ENCODE measurements around the gene BBX.
A peak's percentile ranks its signal among the peaks of the same experiment; 100 is the strongest.
"Not testable (repeated sequence)": the region's sequence is repeated elsewhere in the genome, so short reads cannot be mapped to it uniquely, and the experiment has no call there.

The BBX gene

GRCh38 chr3:107803170-107803569 is 280.4 kb downstream of the BBX start:
- no peak for DNase-seq (ENCODE audit: low spot score)

- DNase-seq (ENCODE audit: low spot score), result no peak
Observed at GRCh38 chr3:107806021-107806420, 283.3 kb downstream of the BBX start.

DNA sequence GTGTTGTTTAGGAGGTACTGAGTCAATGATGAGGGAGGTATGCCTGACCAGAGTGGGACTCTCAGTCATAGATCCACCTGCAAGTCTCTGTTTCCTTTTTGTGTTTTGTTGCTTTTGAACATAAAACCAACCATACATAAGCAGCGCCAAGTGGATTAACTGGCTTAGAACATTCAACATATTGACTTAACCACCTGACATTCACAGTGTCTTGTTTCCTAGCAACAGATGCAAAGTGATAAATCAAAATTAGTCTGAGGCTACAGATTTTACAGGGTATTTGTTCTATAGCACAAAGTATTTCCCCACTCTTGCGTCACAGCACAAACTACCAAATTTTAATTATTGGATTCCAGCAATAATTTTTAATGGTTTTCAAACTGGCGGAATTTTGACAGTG is 283.8 kb downstream of the BBX start:
- DNase-seq (ENCODE audit: low spot score), result no peak

DNA sequence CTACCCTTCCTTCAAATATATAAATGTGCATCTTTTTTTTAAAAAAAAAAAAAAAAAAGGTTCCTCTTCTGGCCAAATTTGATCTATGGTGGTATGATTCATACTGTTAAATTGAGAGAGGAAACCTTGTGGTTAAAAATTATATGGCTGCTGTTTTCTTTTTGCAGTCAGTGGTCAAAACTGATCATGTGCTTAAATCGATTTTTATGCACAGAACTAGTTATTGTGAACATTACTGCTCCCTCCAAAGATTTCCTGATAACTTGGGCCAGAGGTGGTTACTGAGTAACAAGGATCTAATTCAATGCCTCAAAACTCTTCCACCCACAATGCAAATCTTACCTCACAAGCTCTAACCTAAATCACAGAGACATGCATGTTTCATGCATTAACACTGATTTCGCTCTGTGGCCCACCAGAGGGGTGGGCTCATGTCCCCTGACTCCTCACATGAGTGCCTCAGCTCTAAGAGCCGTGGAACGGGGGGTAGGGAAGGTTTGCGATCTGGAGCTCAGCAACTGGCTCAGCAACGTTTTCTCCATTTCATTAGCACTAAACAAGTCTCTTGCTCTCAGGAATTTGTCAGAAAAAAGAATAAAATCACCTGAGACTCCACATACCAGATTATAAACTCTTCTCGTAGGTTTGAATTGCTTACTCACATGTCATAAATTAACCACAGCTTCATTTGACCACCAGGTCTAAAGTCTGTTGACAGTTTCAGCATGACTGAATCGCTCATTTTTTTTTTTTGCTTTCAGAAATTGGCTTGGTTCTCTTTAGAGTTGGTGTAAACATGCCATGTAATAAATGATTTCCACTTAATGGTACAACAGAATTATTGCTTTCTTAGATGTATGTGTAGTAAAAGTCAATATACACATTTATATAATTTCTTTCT is 287.7 kb downstream of the BBX start:
- peak; percentile 13 for DNase-seq (ENCODE audit: low spot score)

- no peak for DNase-seq (ENCODE audit: low spot score)
Observed at GRCh38 chr3:107813026-107813425, 290.3 kb downstream of the BBX start.

GRCh38 chr3:107816107-107816506 is 293.3 kb downstream of the BBX start:
- no peak for DNase-seq (ENCODE audit: low spot score)

- DNase-seq (ENCODE audit: low spot score), result no peak
Observed at GRCh38 chr3:107817076-107817475, 294.3 kb downstream of the BBX start.

- no peak for DNase-seq (ENCODE audit: low spot score)
Observed at GRCh38 chr3:107818025-107818424, 295.3 kb downstream of the BBX start.

DNA sequence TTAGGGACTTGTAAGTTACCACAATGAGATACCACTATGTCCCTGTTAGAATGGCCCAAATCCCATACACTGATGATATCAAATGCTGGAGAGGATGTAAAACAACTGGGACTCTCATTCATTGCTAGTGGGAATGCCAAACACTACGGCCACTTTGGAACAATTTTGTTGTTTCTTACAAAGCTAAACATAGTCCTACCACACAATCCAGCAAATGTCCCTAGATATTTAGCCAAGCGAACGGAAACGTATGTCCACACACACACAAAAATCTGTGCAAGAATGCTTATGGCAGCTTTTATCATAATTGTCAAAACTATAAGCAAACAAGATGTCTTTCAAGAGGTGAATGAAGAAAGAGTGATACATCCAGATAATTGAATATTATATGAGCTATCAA is 296.9 kb downstream of the BBX start:
- DNase-seq (ENCODE audit: low spot score), result no peak

GRCh38 chr3:107822308-107822707 is 299.5 kb downstream of the BBX start:
- DNase-seq (ENCODE audit: low spot score), result no peak

GRCh38 chr3:107824822-107825371 is 302.1 kb downstream of the BBX start:
- DNase-seq (ENCODE audit: low spot score), result no peak

GRCh38 chr3:107825556-107825955 is 302.8 kb downstream of the BBX start:
- no peak for DNase-seq (ENCODE audit: low spot score)

DNA sequence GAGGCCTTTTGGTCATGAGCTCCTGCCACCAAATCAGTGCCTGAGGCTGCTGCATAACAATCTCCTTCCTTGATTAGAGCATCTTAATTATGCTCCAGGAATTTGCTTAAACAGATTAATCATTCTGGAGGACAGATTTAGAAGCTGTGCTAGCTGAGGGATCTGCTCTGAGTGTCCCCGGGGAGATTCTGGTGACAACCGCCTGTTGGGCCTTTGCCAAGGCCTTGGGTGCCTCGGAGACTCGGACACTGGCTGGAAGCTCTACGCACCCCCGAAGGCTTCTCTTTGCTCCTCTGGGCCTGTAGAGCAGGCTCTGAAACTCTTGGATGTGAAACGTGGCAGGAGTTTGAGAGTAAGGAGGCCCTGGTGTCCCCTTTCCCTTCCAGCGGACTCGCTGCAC is 304.0 kb downstream of the BBX start:
- no peak for DNase-seq (ENCODE audit: low spot score)

DNA sequence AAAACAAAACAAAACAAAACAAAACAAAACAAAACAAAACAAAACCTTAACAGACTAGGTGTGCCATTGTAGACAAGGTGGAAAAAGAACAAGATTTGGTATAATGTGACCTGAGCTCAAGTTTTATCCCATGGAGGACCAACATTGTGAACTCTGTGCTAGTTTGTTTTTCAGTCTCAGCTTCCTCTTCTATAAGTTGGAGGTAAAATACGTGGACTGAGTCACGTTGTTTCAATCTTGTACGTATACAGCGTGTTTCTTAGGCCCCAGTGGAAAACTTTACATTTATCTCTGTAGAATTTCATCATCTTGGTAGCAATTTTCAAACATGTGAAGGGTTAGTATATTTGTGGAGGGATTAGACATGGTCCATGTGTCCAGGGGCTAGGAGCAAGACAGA is 306.4 kb downstream of the BBX start:
- no peak for DNase-seq (ENCODE audit: low spot score)

DNA sequence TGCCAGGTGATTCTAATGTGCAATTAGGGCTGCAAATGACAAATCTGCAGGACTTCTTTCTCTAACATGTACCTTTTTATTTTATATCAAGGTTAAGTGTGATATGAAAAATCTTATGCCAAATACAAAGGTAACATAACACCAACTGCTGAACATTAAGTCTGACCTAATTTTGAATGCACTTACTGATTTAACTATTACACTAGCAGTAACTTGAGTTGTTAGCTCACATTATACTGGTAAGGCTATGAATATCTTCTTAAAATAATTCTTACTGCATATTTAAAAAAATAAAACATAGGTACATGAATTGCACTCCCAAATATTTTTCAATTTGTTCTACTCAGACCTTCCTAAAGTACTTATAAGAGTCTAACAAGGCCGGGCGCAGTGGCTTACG is 308.8 kb downstream of the BBX start:
- DNase-seq (ENCODE audit: low spot score), result no peak

DNA sequence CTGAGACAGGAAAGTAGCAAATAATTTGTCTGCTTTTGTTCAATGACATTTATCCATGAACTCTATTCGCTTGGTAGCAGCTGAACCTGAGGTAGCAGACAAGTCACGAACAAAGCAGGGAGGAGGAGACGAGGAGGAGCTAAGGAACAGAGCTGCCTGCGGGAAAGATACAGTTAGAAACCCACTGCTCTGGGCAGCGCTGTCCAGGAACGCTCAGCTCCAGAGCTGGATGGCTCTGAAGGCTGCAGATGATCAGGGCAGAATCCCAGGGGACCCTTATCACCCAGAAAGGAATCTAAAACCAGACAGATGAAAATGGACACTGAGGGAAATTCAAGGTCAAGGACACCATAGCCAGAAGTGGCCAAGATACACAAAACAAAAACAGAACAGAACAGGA is 310.3 kb downstream of the BBX start:
- DNase-seq (ENCODE audit: low spot score), result no peak

GRCh38 chr3:107833722-107834416 is 311.1 kb downstream of the BBX start:
- DNase-seq (ENCODE audit: low spot score), result no peak

- DNase-seq (ENCODE audit: low spot score), result not testable (repeated sequence)
Observed at GRCh38 chr3:107835001-107835400, 312.2 kb downstream of the BBX start.

GRCh38 chr3:107837895-107838612 is 315.3 kb downstream of the BBX start:
- no peak for DNase-seq (ENCODE audit: low spot score)

DNA sequence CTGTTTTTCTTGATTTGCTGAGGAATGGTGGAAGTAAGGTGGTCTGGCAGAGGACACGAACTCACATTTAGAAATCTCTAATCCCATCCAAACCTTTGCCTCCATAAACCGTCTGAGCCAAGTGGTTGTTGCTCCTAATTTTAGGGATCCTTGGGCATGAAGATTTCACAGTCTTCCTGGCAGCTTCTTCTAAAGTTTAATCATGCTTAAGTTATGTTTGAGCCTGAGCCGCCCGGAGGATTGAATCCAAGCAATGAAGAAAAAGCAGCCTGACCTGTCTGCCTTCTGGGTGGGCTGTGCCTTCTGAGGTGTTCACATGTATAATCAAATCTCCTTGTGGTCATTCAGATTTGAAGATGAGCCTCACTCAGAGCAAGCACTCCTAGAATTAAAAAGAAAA is 319.1 kb downstream of the BBX start:
- DNase-seq (ENCODE audit: low spot score), result no peak

DNA sequence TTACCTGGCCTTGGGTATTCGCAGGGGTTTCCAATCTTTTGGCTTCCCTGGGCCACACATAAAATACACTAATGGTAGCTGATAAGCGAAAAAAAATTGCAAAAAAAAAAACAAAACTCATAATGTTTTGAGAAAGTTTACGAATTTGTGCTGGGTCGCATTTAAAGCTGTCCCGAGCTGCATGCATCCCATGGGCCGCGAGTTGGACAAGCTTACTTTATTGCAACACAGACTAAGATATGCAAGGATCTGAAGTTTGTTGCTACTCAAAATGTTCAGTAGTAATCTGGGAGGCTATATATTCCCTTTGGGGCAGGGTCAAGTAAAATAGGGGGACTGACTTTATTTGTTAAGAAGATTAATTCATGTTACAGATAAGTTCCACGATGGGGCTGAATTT is 320.2 kb downstream of the BBX start:
- DNase-seq (ENCODE audit: low spot score), result no peak

Measured in SW480 (cell line).